Measurements from ENCODE around the gene FAM131C. TPM values are rescaled to one million over a fixed set of nuclear protein-coding genes. Genes with fewer than 3 reads are reported as not detected.

Gene FAM131C
- total RNA-seq, 5 donors from 2014 or later (not counting 1 experiment from before 2014, with no cell fraction given), result 0.30 TPM; not detected in 4

DNA sequence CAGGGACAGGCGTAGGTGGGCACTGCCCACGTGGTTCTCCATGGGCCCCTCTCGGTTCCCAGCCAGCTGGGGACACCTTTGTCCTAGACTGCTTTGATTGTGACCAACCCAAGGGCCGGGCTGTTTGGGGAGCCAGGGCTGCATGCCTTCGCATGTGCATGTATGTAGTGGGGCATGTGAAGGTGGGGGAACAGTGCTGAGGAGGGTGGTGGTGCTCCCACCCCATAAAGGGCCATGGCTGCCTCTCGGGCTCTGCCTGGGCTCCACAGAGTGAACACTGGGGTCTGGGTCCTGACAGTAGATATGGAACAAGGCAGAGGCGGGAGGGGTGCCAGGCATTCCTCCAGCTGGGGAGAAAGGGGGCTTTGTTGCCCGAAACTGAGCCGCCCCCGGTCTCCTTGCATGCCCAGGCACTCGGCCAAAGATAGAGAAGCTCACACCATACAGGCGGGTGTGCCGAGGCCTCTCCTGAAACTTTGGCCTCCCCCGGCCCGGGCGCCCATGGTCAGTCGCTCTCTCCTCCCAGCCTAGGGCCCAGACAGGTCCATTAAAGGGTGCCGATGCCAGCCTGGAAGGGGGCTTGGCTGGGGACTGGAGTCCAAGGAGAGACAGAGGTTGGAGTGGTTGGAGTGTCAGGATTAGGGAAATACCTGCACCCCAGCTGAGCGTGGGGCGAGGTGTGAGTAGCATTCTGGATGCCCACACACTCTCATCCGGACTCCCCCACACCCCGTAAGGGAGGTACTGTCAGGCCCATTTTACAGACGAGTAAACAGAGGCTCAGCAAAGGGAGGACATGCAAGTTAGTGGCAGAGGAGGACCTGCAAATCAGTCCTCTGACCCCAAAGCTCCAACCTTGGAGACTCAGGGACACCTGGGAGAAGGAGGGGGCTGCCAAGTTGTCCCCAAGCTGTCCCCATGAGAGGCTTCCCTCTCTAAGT is 41.3 kb upstream of the FAM131C start:
- no peaks in the 10 kb centered on the region for H3K9me3 ChIP-seq
- ATAC-seq (replicated peaks in 1 of 4), result no peak
- DNase-seq, result no peak
- H3K27ac Mint-ChIP-seq, result no peak overlapping the region
- H3K4me3 Mint-ChIP-seq, result no peak overlapping the region
- H3K4me3 ChIP-seq (ENCODE audit: control insufficient read depth in 1 of 2, extremely low read depth in 1 of 2, low read length in 1 of 2), result no peak overlapping the region
- H3K36me3 Mint-ChIP-seq, result no peaks in the 10 kb centered on the region
- H3K36me3 ChIP-seq (ENCODE audit: control insufficient read depth in 2 of 2, extremely low read depth in 1 of 2, insufficient read depth in 1 of 2, low read length in 1 of 2), result no peaks in the 10 kb centered on the region
- WGBS (ENCODE audit: insufficient coverage), result 69% methylated on average over 10 of the region's 23 CpGs
- H3K27ac ChIP-seq (ENCODE audit: low read length), result no peak overlapping the region
- ChIA-PET POLR2A (no interaction called here), CTCF (no interaction called here)
- H3K4me1 Mint-ChIP-seq, result no peaks in the 10 kb centered on the region
- no peaks in the 10 kb centered on the region for H3K4me1 ChIP-seq (ENCODE audit: control insufficient read depth in 1 of 2, extremely low read depth in 1 of 2, insufficient read depth in 2 of 2, low read length in 2 of 2)
- H3K9me3 Mint-ChIP-seq, result peaks cover 0 to 4% (median 0%) of the 10 kb centered on the region in 3 donors
- peaks cover 0 to 45% of the 10 kb centered on the region in 2 experiments for H3K27me3 ChIP-seq (replicated peaks in 1 of 2; ENCODE audit: control insufficient read depth in 2 of 2, extremely low read depth in 1 of 2, insufficient read depth in 2 of 2, low read length in 1 of 2)
- peaks cover 11 to 17% of the 10 kb centered on the region in 2 donors for H3K27me3 Mint-ChIP-seq

DNA sequence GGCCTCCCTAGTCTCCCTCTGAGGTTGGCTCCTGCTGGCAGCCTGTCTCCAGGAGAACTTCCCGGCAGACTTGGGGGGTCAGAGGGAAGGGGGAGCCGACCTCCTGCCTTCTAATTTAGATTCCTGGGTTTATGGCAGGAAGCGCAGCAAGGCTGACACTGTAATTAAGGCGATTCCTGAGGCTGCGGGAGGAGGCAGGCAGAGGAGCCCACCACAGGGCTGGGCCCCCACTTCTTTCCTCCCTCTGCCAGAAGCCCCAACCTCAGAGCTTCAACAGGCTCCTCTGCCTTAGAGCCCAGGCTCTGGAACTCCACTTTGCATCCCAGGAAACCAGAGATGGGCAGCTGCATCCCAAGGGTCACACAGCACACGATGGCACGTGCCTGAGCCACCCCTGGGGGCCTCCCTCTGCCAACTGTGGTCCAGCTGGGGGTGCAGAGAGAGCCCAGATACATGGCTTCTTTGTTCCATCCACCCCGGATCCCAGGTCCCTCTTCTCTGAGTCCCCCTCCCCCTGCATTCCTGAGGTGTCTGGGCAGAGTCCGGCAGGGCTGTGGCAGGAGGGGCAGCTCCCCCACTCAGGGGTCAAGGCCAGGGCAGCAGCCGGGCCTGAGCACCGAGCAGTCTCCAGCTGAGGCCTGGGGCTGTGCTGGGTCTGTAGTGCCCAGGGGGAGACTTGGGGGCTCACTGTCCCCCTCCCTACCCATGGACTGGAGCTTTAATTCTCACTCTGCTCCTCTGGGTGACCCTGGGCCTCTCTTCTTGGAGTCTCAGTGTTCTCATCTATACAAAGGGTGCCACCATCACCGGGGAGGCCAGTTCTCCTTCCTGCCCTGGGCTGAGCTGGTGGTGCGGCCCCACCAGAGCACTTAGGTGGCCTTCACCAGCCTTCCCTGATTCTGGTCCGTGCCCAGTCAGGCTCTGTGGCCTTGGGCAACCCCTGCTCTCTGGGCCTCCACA is 39.4 kb upstream of the FAM131C start:
- H3K27me3 Mint-ChIP-seq, result peaks cover 11 to 20% of the 10 kb centered on the region in 2 donors
- ATAC-seq (replicated peaks in 1 of 4), result no peak

DNA sequence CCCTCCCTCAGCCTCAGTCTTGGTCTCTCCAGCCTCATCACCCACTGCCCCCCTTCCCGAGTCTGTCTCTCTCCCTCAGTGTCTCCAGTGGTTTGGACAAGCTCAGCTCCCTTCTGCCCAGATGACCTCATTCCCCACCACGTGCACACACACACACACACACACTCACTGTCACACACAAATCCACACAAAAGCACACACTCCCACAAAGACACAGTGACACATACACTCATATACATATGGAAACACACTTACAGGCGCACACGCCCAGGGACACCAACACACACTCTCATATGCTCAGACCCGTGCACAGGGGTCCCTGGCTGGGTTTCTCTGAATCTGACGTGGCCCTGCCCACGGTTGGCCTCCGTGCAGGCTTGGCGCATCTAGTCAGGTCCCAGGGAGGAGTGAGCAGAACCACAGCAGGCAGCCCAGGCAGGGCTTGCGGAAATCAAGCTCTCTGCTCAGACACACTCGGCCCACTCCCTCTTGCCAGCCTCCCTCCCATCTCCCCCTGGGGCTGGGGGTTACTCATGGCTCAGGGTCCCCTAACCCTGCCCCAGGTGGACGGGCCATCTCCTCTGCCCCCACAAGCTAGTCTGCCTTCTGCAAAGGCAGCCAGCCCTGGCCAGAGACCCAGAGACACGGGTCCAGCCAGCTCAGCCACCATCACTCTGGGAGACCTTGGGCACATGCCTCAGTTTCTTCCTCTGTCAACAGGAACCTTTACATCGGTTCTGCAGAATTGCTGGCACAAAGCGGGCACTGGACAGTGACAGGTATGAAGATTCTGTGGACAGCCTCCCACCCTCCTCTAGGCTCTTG is 38.5 kb upstream of the FAM131C start:
- H3K4me3 Mint-ChIP-seq, result no peak overlapping the region
- no peak overlapping the region for H3K27ac Mint-ChIP-seq
- CTCF ChIA-PET, result no interaction called here

More for the DNA sequence above, 39.4 kb upstream of the FAM131C start:
- Histone ChIP-seq H3K9me3 (no peaks in the 10 kb centered on the region), H3K36me3 (ENCODE audit: control insufficient read depth in 2 of 2, extremely low read depth in 1 of 2, insufficient read depth in 1 of 2, low read length in 1 of 2) (no peaks in the 10 kb centered on the region), H3K4me1 (ENCODE audit: control insufficient read depth in 1 of 2, extremely low read depth in 1 of 2, insufficient read depth in 2 of 2, low read length in 2 of 2) (no peaks in the 10 kb centered on the region), H3K27ac (ENCODE audit: low read length) (no peak overlapping the region), H3K4me3 (ENCODE audit: control insufficient read depth in 1 of 2, extremely low read depth in 1 of 2, low read length in 1 of 2) (no peak overlapping the region), H3K27me3 (replicated peaks in 1 of 2; ENCODE audit: control insufficient read depth in 2 of 2, extremely low read depth in 1 of 2, insufficient read depth in 2 of 2, low read length in 1 of 2) (peaks cover 0 to 59% of the 10 kb centered on the region in 2 experiments)
- DNase-seq, result no peak
- Mint-ChIP-seq H3K4me1 (no peaks in the 10 kb centered on the region), H3K36me3 (no peaks in the 10 kb centered on the region), H3K27ac (no peak overlapping the region), H3K4me3 (no peak overlapping the region), H3K9me3 (peaks cover 3 to 4% (median 4%) of the 10 kb centered on the region in 3 donors)
- 82% methylated on average over 14 of the region's 14 CpGs for WGBS (ENCODE audit: insufficient coverage)
- POLR2A ChIA-PET, result no interaction called here
- CTCF ChIA-PET, result no interaction called here

GRCh38 chr1:16110884-16111283 is 37.4 kb upstream of the FAM131C start:
- no peak overlapping the region for H3K27ac ChIP-seq (ENCODE audit: low read length)
- DNase-seq, result no peak
- CTCF ChIA-PET, result interaction anchor here in 1 of 2 donors (0.6 kb wide), 1 partner anchor 131 kb away, joined by 5 read pairs; no protein-coding TSS in a partner anchor
- Mint-ChIP-seq H3K36me3 (no peaks in the 10 kb centered on the region), H3K27me3 (peaks cover 11 to 20% of the 10 kb centered on the region in 2 donors), H3K4me3 (no peak overlapping the region), H3K9me3 (peaks cover 6 to 14% (median 10%) of the 10 kb centered on the region in 3 donors), H3K4me1 (no peaks in the 10 kb centered on the region), H3K27ac (no peak overlapping the region)
- no peaks in the 10 kb centered on the region for H3K36me3 ChIP-seq (ENCODE audit: control insufficient read depth in 2 of 2, extremely low read depth in 1 of 2, insufficient read depth in 1 of 2, low read length in 1 of 2)
- no peak for ATAC-seq (replicated peaks in 1 of 4)
- no peak overlapping the region for H3K4me3 ChIP-seq (ENCODE audit: control insufficient read depth in 1 of 2, extremely low read depth in 1 of 2, low read length in 1 of 2)
- POLR2A ChIA-PET, result no interaction called here
- H3K4me1 ChIP-seq (ENCODE audit: control insufficient read depth in 1 of 2, extremely low read depth in 1 of 2, insufficient read depth in 2 of 2, low read length in 2 of 2), result no peaks in the 10 kb centered on the region
- no peaks in the 10 kb centered on the region for H3K9me3 ChIP-seq
- H3K27me3 ChIP-seq (replicated peaks in 1 of 2; ENCODE audit: control insufficient read depth in 2 of 2, extremely low read depth in 1 of 2, insufficient read depth in 2 of 2, low read length in 1 of 2), result peaks cover 0 to 54% of the 10 kb centered on the region in 2 experiments
- 77% methylated on average over 4 of the region's 7 CpGs for WGBS (ENCODE audit: insufficient coverage)

More for the DNA sequence above, 38.5 kb upstream of the FAM131C start:
- WGBS (ENCODE audit: insufficient coverage), result 72% methylated on average over 15 of the region's 15 CpGs
- DNase-seq (no peak), ATAC-seq (replicated peaks in 1 of 4) (no peak)
- H3K27me3 ChIP-seq (replicated peaks in 1 of 2; ENCODE audit: control insufficient read depth in 2 of 2, extremely low read depth in 1 of 2, insufficient read depth in 2 of 2, low read length in 1 of 2), result peaks cover 0 to 60% of the 10 kb centered on the region in 2 experiments
- no peak overlapping the region for H3K4me3 ChIP-seq (ENCODE audit: control insufficient read depth in 1 of 2, extremely low read depth in 1 of 2, low read length in 1 of 2)
- H3K36me3 ChIP-seq (ENCODE audit: control insufficient read depth in 2 of 2, extremely low read depth in 1 of 2, insufficient read depth in 1 of 2, low read length in 1 of 2), result no peaks in the 10 kb centered on the region
- no peaks in the 10 kb centered on the region for H3K4me1 Mint-ChIP-seq
- no peaks in the 10 kb centered on the region for H3K4me1 ChIP-seq (ENCODE audit: control insufficient read depth in 1 of 2, extremely low read depth in 1 of 2, insufficient read depth in 2 of 2, low read length in 2 of 2)
- peaks cover 6 to 12% (median 10%) of the 10 kb centered on the region in 3 donors for H3K9me3 Mint-ChIP-seq
- H3K36me3 Mint-ChIP-seq, result no peaks in the 10 kb centered on the region
- no peaks in the 10 kb centered on the region for H3K9me3 ChIP-seq
- H3K27ac ChIP-seq (ENCODE audit: low read length), result no peak overlapping the region
- peaks cover 11 to 20% of the 10 kb centered on the region in 2 donors for H3K27me3 Mint-ChIP-seq
- POLR2A ChIA-PET, result no interaction called here

DNA sequence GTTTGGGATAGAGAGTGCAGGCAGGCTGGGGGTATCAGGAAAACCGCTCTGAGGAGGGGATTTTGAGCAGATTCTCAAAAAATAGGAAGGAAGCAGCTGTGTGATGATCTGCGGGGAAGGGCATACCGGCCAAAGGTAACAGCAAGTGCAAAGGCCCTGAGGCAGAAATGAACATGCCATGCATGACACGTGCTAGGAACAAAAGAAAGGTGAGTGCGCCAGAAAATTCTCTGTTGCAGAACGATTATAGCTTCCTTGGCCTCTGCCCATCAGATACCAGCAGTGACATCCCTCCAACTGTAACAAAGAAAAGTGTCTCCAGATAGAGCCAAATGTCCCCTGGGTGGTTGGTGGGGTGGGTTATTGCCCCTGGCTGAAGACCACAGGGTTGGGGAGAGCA is 37.0 kb upstream of the FAM131C start:
- no peaks in the 10 kb centered on the region for H3K36me3 ChIP-seq (ENCODE audit: control insufficient read depth in 2 of 2, extremely low read depth in 1 of 2, insufficient read depth in 1 of 2, low read length in 1 of 2)
- no peaks in the 10 kb centered on the region for H3K9me3 ChIP-seq
- no peak for ATAC-seq (replicated peaks in 1 of 4)
- no peak overlapping the region for H3K4me3 ChIP-seq (ENCODE audit: control insufficient read depth in 1 of 2, extremely low read depth in 1 of 2, low read length in 1 of 2)
- Mint-ChIP-seq H3K4me3 (no peak overlapping the region), H3K27me3 (peaks cover 11 to 20% of the 10 kb centered on the region in 2 donors), H3K36me3 (no peaks in the 10 kb centered on the region), H3K9me3 (peaks cover 6 to 14% (median 10%) of the 10 kb centered on the region in 3 donors), H3K27ac (no peak overlapping the region), H3K4me1 (no peaks in the 10 kb centered on the region)
- no peaks in the 10 kb centered on the region for H3K4me1 ChIP-seq (ENCODE audit: control insufficient read depth in 1 of 2, extremely low read depth in 1 of 2, insufficient read depth in 2 of 2, low read length in 2 of 2)
- no peak for DNase-seq
- CTCF ChIA-PET, result interaction anchor here in 1 of 2 donors (0.6 kb wide), 1 partner anchor 131 kb away, joined by 5 read pairs; no protein-coding TSS in a partner anchor
- H3K27me3 ChIP-seq (replicated peaks in 1 of 2; ENCODE audit: control insufficient read depth in 2 of 2, extremely low read depth in 1 of 2, insufficient read depth in 2 of 2, low read length in 1 of 2), result peaks cover 0 to 52% of the 10 kb centered on the region in 2 experiments
- POLR2A ChIA-PET, result no interaction called here
- 95% methylated on average over 4 of the region's 6 CpGs for WGBS (ENCODE audit: insufficient coverage)
- no peak overlapping the region for H3K27ac ChIP-seq (ENCODE audit: low read length)

Data from T-cell (primary cell).